HG02885 (cell line): ENCODE results near the gene EFCAB6.

Source experiments
- ATAC-seq: cut with Tn5 transposase; IDR thresholded peaks from one replicate; pipeline ENCODE4 v1.9.1; 2021; ENCODE audit warnings: mild to moderate bottlenecking; ENCODE audit not compliant: unreplicated experiment, poor library complexity

The EFCAB6 gene

DNA sequence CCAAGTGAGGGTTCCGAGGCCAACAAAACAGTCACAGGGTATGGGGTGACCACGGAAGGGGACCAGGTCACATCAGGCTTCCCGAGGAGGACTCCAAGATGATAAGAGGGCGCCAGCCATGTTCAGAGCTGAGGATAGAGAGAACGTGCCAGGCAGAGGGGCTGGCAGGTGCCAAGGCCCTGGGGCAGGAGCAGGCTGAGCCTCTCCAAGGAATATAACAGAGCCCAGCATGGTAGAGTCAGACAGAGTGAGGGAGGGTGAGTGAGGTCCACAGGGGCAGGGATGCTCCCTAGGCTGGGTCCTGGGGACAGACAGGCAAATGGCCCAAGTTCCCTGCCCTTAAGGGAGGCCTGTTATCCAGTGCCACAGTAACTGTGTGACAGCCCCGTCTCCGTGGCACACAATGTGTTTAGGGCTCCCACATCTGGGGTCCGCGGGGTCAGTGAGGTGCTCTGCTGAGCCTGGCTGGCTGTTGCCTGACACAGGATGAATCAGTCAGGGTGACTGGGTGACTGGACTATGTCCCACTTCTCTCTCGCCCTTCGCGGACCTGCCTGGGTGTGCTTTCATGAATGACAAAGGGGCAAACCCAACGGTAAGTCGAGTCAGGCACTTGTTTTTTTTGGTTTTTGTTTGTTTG lies 295.0 kb downstream of the EFCAB6 start:
- ATAC-seq: no peak

DNA sequence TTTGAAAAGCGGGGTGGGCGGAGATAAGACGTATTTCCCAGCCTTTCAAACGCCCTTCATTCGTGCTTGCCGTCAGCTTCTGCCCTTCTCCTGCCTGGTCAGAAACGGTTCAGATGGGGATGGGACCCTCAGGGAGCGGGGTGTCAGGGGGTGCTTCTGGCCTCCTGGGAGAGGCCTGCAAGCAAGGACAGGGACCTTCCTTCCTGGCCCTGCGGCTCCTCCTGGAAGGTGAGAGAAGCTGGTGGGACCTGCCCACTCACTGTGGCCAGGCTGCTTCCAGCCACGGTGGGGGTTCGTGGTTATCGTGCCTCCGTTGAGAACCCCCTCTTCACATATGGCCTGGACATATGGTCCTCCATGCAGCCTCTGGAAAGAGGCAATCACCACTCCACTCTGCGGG lies 295.7 kb downstream of the EFCAB6 start:
- no peak for ATAC-seq

DNA sequence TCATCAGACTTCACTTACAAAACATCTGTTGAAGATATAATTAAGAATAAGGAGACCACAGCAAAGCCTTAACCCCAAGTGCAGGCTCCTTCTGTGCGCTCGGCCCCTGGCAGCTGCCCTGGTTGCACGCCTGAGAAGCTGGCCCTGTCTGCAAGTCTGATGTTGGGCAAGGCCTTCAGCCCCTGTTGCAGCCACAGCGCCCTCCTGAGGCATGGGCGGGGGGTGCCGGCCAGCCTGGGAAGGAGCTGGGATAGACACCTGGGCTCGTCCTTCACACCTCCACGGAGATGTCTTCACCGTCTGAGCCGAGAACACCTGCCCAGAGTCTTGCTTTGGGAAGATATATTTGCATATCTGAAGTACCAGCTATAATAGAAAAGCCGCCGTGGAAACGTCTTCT lies 296.2 kb downstream of the EFCAB6 start:
- no peak for ATAC-seq

DNA sequence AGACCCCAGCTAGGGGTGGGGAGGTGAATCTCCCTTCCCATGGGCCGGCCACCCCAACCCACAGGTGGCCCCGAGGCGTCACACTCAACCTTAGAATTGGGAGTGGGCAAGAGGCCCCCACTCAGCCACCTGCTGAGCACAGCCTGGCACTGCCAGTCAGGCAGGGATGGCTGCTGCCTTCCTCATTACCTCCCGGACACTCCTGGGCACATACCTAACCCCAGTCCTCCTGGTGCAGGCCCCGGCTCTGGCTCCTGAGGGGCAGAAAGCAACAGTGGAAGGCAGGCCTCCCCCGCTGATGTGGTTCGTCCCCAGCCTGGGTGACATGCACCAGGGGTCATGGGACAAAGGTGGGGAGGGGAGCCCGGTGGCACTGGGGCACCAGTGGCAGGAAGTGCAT lies 296.7 kb downstream of the EFCAB6 start:
- no peak for ATAC-seq

DNA sequence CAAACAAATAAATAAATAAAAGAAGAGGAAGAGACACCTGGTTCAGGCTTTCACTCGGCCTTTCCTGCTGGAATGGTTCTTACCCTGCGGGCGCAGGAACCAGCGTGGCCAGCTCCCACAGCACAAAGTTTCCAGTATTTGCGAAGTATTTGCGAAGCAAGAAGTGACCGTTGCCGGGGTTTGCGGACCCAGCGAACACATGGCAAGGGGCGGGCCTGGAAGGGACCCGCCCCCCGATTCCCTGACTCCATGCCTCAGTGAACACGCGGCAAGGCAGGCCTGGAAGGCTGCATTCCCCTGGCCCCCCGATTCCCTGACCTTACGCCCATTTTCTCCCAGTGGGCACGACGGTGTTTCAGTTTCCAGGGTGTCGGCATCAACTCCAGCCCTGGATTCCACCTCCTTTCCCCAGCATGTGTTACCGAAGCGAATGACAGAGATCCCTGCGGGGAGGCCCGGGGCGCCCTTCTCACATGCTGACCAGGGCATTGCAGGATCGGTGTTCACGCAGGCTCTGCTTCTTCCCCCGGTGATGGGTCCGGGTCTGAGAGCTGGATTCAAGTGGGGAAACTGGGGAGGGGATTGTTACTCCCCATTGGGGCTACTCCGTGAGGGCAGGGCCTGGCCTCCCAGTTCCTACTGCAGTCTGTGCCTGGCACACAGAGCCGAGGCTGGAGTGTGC lies 297.5 kb downstream of the EFCAB6 start:
- no peak for ATAC-seq

DNA sequence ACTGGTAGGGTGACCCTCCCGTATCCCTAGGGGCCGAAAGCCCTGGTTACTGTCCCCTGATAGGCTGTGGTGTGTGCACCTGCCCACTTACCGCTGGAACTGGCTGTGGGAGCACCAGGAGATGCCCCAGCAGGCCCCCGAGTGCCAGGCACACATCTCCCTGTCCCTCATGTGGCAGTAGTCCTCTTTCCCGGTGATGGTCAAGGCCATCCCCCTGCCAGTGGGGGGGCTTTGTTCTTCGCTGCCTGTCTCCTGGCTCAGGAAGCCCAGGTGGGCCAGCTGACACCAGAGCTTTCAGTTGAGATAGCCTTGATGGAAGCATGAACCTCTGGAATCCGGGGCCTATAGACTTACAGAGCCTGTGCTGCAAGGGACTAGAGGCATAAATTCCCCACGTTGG lies 299.8 kb downstream of the EFCAB6 start:
- ATAC-seq: no peak

DNA sequence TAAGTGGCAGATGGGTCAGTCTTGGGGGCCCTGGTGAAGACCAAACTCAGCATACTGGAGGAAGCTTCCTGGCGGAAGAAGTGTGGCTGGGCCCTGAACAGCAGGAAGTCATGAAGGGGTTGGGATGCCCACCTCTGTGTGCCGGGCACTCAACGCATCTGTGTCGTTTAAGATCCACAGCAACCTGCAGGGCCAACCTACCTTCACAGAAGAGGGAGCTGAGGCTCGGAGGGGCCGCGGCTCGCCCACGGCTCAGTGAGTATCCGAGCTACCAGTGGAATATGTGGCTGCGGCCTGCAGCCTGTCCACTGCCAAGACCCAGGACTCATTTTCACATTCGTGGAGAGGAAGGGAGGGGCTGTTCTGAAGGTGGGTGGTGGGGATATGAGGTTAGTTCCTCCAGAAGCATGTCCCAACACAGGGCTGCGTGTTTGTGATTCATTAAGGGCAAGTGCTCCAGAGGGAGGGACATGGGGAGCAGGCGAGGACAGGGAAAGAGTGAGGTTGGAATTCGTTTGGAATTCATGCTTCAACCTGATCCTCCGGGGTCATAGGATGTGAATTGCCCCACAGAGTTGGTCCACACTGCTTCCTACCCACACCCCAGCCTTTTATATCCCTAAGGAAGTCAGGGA lies 300.7 kb downstream of the EFCAB6 start:
- ATAC-seq: no peak

DNA sequence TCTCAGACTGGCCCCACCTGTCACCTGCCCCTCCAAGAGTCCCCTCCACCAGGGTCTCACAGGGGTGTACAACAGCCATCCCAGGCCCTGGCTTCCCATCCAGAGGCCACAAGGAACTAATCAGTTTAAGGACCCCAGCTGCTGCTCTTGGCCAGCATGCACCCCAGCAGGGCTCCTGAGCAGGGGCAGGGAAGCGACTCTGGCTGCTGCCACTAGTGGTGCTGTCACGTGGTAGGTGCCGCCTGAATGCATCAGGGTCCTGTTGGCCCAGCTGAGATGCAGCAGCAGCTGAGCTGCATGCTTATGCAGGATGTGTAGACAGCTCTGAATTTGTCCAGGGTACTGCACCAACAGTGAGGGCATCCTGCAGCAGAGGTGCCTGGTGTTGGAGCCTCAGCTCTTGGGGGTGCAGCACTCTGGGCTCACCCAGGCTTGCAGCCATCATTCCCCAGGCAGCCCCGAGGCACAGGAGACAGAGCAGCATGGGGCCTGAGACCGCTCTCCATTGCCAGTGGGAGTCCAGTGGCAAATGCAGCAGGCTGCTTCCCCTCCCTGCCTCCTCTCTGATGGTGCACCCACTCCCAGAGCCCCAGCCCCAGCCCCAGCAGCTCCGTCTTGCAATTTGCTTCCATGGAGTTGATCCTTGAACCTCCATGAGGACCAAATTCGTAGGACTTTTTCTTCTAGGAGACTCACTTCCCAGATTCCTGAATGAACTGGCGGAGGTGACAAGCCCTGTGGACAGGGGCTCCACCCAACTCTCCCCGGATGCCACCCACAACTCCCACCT lies 301.6 kb downstream of the EFCAB6 start:
- no peak for ATAC-seq

DNA sequence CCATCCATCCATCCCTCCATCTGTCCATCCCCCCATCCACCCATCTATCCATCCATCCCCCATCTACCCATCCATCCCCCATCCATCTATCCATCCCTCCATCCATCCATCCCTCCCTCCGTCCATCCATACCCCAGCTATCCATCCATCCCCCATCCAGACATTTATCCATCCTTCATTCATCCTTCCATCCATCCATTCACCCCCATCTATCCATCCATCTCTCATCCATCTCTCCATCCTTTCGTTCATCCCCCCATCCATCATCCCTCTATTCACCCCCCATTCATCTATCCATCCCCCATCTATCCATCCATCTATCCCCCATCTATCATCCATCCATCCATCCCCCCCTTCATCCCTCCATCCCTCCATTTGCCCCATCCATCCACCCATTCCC lies 302.8 kb downstream of the EFCAB6 start:
- no peak for ATAC-seq

DNA sequence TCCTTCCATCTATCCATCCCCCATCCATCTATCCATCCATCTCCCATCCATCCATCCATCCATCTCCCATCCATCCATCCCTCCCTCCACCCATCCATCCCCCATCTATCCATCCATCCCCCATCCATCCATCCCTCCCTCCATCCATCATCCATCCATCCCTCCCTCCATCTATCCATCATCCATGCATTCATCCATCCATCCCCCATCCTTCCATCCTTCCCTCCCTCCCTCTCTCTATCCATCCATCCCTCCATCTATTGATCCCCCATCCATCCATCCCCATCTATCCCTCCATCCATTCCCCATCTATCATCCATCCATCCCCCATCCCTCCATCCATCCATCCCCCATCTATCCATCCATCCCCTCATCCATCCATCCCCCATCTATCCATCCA lies 303.6 kb downstream of the EFCAB6 start:
- no peak for ATAC-seq

DNA sequence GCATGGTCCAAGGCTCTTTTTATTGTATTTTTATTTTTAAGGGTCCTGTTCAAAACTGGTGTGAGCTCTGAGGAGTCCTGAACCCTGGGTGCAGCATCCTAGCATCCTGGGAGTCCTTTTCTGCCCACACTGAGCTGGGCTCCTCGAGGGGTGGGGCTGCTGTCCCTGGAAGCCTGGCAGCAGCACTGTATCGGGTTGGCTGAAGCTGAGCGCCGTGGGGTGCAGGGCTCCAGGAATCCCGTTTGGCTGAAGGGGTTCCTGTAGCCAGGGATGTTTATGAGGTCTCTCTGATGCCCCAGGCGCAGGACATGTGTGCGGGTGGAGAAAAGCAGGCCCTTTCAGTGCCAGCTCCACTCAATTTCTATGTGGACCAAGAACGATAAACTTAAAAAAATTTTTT lies 304.9 kb downstream of the EFCAB6 start:
- ATAC-seq: no peak

DNA sequence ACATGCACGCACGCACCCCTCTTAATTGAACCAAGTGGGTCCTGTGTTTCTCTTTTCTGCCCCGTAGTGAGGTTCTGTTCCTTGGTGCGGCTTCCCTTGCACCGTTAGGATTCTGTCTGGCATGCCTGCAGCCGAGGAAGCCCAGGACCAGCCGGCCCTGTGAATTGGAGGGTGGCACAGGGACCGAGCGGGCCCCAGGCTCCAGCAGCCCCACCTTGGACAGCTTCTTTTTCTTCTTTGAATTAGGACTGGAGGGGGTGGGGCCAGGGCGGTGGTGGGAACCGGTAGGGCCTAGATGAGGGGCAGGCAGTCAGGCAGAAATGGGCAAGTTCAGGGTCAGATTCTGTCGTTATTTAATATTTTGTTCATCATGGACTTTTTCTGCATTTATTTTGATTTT lies 305.6 kb downstream of the EFCAB6 start:
- no peak for ATAC-seq

DNA sequence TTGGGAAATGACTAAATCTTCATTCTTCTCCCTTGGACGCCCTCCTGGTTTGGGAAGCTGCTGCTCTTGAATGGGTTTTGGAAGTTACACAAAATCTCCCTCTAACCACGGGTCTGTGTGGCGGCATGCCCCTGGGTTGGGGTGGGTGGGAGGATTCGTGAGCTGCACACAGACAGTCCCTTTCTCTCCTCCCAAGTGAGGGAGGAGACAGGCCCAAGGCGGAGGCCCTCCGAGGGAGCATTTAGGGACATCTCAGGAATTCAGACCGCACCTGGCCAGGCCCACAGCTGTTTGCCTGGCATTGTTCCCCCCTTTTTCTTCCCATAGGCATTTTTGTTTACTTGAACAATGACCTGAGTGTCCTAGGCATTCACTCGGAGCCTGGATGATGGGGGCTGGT lies 306.2 kb downstream of the EFCAB6 start:
- ATAC-seq: no peak

DNA sequence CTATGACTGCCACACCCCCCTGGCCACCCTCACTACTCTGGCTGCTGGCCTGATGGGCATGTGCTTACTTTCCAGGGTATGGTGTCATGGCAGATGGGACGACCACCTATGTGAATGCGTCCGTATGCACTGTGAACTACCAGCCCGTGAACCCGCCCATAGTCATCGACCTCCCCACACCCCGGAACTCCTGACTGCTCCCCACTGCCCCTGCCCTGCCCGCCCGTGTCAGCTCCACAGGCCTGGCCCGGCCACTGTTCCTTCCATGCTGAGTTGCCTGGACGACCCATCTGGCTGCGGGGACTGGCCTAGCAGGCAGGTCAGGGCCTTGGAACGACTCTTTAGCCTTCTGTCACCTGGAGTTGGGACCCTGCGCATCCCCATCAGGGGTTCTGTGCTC lies 306.7 kb downstream of the EFCAB6 start:
- no peak for ATAC-seq

DNA sequence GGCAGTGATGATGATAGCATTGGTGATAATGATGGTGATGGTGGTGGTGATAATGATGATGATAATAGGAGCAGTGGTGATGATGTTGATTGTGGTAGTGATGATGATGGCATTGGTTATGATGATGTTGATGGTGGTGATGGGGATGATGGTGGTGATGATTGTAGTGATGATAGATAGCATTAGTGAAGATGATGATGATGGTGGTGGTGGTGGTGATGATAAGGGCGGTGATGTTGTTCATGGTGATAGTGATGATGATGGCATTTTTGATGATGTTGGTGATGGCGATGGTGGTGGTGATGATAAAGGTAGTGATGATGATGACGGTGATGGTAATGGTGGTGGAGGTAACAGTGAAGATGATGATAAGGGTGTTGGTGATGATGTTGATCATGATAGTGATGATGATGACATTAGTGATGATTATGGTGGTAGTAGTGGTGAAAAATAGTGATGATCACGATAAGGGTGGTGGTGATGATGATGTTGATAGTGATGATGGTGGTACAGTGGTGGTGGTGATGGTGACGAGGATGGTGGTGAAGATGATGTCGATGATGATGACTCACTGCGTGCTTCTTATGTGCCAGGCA lies 307.3 kb downstream of the EFCAB6 start:
- no peak for ATAC-seq

DNA sequence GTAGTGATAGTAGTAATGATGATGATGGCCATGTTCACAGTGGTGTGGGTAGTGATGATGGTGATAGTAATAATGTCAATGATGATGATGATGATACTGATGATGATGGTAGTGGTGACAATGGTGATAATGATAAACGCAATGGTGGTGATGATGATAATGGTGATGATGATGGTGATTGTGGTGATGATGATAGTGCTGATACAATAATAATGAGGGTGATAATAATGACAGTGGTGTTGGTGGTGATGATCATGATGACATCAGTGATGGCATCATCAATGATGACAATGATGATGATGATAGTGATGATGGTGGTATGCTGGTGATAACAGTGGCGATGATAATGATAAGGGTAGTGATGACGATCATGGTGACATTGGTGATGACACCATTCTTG lies 308.0 kb downstream of the EFCAB6 start:
- ATAC-seq: no peak

DNA sequence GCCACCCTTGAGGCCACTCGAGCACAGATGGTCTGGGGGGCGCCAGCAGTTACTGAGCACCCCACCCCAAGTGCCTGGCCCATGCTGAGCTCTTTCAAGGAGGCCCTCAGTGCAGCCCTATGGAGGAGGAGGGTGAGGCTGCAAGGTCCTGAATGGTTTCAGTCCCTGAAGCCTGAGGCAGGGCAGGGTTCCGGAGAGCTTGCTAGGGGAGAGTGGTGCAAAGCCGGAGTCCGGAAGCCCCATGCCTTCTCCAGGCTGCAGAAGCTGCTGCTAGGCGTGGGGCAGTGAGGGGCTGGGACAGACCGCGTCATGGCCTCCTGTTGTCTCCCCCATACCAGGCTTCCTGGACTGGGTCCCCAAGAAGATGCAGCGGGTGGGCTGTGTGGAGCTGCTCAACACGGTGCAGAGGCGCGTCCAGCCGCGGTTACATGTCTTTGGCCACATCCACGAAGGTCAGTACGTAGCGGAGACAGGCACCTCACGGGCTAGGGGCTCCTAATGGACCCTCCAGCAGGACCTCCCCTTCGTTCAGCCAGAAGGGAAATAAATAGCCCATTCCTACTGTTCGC lies 309.7 kb downstream of the EFCAB6 start:
- no peak for ATAC-seq

DNA sequence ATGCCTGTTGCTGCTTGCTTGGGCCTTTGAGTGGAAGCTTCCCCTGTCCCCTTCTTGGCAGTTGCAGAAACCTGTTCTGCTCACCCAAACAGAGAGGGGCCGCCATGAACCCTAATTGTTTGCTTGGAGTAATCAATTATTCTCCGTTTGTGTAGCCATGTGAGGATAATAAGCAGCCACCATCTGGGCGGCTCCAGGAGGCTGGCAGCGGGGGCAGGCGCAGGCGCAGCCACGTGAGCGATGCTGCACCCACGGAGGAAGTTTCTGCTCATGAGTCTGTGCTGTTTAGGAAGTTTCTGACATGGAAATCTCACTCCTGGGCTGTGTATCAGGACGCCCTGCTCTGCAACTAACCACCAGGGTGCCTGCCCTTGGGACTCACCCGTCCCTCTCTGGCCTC lies 310.2 kb downstream of the EFCAB6 start:
- ATAC-seq: no peak

DNA sequence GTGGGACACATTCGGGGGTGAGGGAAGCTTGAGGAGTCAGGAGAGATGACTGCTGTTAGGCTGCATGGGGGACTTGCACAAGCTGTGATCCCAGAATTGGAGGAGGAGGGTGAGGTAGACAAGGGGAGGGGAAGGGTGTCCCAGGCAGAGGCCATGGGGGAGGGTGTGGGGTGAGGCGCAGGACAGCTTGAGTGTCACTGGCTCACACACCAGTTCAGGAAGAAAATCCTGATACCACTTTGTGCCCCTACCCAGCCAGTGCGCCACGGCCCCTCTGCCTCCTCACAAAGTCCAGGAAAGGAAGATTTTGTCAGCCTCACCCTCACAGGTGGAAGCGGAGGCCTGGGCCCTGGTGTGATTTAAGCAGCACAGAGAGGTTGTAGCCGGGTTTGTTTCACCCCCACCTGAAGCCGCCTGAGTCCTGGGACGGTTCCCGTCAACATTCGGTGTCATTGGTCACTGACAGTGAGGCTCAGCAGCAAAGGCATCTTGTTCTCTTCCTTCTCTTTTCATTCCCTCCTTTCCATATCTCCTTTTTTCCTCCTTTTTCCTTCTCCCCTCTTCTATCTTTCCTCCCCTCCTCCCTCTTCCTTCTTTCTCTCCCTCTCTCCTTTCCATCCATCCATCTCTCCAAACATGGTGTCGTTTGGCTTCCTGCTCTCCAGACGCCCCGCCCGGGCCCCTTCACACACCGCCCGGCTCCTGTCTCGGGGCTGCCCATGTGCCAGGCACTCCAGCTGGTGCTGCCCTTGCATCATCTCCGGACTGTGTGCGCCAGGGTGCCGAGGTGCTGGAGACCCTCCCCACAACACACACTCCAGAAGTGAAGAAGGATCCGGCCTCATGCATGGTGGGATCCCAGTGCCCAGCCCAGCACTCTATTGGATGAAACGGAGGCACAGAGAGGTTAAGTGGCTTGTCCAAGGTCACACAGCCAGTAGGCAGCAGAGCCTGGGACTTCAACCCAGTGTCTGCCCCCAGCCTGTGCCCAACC lies 311.0 kb downstream of the EFCAB6 start:
- no peak for ATAC-seq
